ENCODE data around the gene AP5B1.
"Not testable (repeated sequence)": the region's sequence is repeated elsewhere in the genome, so short reads cannot be mapped to it uniquely, and the experiment has no call there.

Gene AP5B1

DNA sequence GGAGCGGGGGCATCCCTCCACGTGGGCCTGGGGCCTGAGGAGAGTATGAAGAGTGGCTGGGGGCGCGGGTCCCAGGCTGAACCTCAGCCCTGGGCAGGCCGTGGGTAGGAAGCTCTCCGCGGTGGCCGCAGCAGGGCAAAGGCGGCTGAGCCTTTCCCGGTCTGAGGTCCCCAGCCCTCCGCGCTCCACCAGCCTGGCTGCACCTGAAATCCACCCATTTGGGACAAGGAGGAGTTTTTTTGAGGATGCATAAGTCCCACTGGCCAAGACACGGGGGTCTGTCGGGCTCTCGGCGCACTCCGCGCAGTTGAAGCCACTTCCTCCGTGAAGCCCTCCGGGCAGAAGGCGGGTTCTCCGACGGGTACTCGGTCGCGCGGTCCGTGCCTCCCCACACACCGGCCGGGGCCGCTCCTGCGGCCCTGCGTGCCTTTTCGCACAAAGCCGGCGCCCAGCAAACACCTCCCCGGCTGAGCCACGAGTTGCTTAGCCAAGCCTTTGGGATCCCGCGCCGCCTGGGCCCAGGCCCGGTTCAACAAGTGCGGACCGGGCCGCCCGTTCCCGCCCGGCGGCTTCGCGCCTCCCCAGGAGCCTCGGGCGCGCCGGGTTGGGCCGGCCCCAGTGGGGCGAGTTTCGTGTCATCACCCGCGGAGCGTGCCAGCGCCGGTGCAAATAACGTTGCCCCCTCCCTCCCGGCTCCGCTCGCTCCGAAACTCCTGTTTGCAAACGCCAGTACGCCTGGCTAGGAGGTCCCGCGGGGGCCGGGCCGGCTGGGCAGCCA, 5.4 kb upstream of the AP5B1 start:
- DNase-seq (ENCODE audit: low spot score) = no peak

DNA sequence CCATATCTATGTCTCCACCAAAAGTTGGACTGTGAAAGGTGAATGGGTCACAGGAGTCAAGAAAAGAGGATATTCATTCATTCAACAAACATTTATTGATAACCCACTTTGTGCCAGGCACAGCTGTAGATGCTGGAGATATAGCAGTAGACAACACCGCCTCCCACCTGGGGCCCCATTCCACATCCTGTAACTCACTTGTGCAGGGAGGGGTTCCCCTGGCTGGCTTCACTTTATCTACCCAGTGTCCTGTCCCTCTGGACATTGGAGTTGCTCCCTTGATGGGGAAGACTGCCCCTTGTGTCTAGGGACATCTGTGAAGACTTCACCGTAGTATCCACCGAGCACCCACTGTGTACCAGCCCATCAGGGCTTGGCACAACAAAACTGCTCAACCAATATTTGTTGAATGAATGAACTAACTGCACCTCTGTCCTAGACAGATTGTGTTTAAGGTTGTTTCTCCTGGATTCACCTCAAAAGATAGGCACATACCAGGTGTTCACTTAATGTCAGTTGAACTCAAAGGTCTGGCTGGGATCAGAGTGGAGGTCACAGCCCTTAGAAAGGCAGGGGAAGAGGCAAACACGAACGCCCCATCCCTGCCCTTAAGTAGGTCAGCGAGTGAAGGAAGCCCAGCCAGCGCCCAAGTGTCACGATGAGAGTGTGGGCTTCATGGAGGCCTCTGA, 4.7 kb upstream of the AP5B1 start:
- DNase-seq (ENCODE audit: low spot score) = no peak

DNA sequence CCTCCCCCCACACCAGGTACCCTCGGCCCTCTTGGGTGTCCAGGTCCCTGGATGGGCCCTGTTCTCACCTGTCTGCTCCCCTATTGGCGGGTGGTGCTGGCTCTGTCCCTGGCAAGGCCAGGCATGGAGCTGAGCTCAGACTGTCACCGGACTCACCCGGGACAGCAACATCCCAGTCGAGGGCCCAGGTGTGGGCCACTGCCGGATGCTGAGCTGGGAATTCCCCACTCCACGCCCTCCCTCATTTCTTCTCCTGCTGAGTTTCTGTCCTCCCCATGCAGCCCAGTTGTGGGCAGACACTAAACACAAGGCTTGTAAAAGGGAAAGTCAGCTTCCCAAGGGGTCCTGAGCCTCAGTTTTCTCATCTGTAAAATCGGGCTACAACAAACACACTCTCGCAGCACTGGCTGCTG, 2.0 kb upstream of the AP5B1 start:
- DNase-seq (ENCODE audit: low spot score) = no peak

DNA sequence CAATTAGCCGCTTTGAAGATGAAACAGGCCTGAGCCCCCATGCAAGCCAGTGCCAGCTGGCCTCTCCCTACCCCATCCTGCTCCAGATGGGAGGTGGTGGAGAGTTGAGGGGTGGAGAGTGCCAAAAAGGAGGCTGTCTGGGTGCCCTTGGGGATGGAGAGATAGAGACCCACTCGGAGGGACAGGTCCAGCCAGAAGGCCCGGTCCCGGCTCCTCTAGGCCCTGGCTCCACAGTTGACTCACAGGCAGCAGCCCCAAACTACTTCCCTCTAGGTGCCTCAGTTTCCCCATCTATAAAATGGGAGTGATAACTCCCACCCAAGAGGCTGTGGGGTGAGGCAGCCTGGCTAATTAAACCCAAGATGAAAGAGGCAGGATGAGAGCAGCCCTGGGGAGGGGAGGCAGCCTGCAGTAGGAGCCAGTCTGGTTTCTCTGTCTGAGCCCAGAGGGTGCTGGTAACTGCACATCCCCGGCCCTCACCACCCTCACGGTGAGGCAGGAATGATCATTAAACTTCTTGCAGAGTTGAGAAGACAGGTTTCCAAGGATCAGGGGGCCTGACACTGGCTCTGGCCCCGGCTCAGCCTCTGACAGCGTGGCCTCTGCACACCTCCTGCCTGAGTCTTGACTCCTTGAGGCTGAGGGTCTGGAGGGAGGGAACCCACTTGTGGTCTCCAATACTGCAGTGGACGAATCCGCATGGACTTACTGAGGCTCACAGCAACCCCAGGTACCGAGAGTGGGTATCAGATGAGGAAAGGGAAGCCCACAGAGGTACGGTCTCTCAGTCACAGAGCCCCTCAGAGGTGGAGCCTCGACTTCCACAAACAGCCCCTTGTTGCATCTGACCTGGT, 1.4 kb upstream of the AP5B1 start:
- DNase-seq (ENCODE audit: low spot score) = no peak

DNA sequence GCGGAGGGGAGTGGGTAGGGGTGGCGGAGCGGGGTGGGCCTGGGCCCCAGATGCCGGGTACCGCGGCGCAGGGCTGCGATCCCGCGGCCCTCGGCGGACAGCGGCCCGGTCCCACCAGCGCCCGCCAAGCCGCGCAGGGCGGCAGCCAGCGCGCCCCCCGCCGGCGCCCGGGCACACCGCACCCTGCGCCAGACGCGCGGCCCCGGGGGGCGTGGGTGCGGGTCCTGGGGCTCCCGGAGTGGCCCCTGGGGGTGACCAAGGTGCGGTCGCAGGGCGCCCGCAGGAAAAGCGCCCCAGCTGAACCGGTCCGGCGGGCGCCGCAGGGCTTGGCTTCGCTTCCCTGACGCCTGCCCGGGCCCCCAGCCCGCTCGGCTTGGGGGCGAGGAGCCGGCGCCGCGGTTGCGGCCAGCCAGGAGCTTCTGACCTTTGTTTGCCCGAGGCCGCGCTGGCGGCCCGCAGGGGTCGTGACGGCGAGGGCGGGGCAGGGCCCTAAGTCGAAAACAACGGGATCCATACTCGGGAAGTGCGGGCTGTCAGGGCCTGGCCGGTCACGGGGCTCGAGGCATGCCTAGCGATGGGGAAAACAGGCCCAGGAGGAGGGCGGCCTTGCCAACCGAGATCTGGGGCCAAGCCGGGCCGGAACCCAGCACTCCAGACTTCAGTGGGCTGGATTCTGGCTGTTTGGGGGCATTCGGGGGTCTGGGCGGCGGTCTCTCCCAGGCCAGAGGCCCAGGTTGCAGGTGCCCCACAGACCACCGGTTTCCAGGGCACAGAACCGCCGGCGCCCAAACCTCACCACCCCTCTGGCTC, 581 bp upstream of the AP5B1 start:
- DNase-seq (ENCODE audit: low spot score) = peak; percentile 86

DNA sequence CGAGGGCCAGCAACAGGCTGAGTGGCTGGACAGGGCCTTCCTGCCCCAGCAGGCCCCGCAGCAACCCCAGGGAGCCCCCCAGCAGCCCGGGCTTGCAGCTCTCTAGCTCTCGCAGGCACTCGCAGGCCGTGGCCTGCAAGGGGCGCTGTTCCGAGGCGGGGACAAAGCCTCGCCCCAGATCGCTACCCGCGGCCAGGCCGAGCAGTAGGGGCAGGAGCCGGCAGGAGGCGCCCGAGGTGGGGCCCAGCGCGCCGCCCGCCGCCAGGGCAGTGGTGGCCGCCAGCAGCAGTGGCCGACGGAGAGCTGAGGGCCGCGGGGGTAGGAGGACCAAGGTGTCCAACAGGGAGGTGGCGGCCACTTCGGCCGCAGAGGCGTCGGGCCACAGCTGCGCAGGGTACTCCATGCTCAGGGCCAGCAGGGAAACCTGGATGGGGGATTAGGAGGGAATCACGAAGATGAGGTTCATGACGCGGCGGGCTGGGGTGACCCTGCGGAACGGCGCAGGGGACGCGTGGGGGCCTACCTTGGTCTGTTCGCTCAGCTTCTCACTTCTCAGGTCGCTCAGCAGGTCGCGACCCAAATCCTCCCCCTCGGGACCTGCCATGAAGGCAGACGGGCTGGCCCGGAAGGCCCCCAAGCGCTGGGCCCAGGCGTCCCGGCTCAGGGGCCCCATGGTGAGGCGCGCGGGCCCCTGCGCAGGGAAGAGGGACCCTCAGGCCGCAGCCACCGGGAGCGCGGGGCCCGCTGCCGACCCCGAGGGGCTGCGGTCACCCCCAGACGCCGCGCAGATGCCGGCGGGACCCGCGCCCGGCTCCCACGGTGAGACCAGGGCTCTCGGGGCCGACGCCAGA, 632 bp downstream of the AP5B1 start:
- peak; percentile 86 for DNase-seq (ENCODE audit: low spot score)

DNA sequence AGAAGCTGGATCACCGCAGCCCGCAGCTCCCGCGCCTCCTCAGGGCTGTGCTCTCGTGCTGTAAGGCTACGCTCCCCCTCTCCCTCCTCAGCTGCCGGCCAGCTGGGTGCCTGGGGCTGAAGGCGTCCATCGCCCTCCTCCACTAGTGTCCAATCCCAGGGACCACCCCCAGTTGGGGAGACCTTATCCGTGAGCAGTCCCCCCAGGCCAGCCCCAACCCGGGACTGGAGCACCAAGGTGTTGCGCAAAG, 1.2 kb downstream of the AP5B1 start:
- DNase-seq (ENCODE audit: low spot score) = no peak

DNA sequence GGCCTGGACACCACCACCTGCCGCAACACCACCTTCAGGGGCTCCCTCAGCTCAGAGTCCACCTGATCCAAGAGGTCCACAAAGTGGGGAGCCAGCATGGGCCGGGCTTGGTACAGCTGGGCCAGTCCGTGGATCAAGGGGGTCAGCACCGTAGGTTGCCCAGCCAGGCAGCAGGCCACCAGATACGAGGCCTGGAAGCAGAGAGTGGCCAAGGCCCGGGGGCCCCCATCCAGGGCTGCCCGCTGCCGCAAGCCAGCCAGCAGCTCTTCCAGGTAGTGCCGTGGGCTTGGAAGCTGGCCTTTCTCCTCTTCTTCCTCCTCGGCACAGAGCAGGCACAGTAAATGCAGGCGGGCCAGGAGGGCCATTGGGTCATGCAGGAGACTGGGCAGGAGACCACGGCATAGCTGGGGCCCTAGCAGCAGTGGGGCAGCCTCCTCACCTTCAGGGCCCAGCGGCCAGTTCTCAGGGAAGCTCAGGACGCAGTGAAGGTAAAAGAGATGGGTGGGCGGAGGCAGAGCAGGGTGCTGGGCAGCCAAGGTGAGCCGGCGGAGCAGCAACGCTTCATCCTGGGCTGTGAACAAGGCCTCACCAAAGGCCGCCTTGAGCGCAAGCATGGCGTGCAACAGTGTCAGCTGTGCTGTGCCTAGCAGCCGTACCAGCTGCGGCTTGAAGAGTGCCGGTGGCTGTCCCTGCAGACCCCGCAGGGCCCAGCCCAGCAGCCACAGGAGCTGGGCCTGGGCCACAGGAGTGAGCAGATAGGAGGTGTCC, 1.7 kb downstream of the AP5B1 start:
- no peak for DNase-seq (ENCODE audit: low spot score)

DNA sequence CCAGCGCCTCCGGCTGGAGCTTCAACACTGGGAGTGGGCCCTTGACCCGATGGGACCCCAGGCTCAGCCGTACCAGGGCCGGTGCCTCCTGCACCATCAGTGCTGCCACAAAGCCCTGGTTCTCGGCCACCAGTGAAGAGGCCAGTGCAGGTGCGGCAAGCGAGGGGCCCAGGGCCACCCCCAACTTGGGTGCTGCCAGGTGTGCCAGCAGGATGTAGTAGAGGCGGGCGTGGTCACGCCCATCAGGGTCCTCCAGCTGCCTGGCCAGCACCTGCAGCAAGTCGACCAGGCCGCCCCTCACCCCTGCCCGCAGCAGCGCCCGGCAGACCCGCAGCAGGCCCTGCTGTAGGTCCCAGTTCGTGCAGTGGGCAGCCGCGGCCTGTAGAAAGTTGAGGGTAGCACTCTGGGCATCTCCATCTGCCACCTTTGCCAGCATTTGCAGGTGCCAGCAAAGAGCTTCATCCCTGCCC, 2.3 kb downstream of the AP5B1 start:
- no peak for DNase-seq (ENCODE audit: low spot score)

DNA sequence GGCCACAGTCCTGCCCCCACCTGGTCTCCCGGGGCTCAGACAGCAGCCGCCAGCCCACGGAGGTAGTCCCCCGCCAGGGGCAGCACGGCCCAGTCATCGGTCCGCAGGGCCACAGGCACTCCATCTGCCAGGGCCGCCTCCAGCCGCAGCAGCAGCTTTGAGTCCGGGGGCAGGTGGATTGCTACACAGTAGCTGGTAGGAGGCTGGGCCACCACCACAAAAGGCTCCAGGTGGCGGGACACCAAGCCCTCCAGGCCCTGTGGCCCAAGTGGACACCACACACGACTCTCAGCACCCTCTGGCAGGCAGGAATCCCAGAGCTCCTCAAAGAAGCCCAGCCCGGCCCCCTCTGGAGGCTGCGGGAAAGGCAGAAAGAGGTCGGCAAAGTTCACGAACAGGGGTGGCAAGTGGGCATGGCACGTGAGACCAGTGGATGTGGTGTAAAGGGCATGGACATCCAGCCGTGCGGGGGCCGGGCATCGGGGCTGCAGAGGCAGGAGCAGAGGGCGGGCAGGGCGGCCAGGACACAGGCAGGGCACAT, 2.9 kb downstream of the AP5B1 start:
- DNase-seq (ENCODE audit: low spot score) = no peak

DNA sequence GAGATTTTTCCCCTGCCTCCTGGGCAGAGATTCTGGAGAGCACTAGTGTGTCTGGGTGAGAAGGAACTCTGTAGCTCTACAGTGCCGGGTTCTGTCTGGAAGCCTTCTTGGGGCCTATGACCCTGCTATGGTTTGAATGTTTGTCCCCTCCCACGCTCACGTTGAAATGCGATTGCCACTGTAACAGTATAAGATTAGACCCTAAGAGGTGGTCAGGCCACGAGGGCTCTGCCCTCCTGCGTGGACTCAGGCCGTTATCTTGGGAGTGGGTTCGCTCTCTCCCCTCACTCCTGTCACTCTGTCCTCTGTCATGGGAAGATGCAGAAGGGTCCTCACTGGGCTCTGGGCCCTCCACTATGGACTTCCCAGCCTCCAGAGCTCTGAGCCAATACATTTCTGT, 3.5 kb downstream of the AP5B1 start:
- DNase-seq (ENCODE audit: low spot score) = no peak

DNA sequence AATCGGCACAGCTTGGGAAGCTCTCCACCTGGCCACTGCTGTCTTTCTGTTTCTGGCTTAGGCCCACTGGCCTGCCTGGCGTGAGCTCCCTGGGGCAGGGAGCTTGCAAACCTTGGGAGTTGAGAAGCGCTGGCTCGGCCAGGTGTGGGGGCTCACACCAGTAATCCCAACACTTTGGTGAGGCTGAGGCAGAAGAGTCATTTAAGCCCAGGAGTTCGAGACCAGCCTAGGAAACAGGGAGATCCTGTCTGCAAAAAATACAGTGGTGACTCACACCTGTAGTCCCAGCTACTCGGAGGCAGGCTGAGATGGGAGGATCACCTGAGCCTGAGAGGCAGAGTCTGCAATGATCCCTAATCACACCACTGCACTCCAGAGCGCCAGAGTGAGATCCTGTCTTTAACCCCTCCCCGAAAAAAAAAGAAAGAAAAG, 4.0 kb downstream of the AP5B1 start:
- no peak for DNase-seq (ENCODE audit: low spot score)

DNA sequence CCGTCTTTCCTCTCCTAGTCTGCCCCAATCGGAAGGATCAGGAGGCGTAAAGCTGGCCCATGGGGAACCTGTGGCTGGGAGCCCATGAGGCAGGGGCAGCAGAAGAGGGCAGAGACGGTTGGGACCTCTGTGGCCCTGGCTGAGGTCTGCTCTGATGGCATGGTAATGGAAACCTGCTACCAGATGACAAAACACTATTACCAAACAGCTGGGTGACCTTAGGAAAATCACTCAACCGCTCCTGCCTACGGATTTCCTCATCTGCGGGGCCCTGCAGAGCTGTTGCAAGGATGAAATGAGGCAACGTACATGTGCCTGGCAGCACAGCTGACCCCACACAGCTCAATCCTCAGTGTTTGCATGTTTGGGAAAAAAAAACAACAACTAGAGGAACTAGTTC, 4.6 kb downstream of the AP5B1 start:
- DNase-seq (ENCODE audit: low spot score) = no peak

DNA sequence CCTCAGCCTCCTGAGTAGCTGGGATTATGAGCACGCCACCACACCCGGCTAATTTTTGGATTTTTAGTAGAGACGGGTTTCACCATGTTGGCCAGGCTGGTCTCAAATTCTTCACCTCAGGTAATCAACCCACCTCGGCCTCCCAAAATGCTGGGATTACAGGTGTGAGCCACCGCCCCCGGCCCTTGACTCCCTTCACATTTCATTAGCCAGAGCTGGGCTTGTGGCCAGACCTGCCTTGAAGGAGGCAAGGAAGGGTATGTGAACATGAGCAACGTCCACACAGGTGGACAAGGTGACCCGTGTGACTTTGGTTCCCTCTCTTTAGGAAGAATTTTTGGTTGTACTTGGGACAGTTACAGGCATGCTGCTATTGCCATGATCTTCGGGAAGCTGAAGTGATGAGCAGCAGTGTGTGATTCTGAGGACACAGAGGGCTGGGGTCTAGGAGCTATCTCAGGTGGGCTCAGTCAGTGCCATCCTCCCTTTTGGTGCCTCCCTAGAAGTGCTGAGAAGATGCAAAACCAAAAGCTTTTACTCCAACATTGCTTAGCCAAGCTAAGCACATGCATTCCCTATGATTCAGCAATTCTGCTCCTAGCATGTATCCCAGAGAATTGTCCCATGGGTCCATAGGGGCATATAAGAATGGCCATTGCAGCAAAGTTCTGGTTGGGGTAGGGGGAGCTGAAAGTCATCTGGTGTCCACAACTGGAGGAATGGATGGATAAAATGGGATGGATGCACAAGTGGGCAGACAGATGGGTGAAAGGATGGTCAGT, 6.1 kb downstream of the AP5B1 start:
- DNase-seq (ENCODE audit: low spot score) = no peak

DNA sequence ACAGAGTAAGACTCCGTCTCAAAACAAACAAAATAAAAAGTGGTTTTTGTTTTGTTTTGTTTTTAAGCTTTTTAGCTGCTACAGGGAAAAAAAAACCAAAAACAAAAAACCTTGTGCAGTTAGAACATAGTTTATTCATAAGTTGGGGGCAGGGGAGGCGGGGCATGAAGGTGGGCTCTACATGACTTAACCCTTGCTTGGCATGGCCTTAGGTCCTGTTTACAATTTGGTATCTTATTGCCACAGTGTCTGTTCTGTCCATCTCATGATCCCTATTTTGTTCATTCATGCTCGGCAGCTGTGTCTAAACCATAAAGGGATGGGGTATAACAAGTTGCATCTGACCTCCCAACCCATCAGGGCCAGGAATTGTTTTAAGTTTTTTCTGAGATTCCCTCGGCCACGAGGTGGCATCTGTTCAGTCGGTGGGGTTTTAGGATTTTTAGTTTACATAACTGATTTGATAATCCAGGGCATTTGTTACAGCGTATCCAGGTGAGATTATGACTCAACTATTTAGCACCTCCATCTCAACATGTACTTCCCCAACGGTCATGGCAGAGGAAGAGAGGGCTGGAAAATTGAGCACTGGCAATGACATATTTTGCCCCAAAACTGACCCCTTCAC, 6.9 kb downstream of the AP5B1 start:
- no peak for DNase-seq (ENCODE audit: low spot score)

DNA sequence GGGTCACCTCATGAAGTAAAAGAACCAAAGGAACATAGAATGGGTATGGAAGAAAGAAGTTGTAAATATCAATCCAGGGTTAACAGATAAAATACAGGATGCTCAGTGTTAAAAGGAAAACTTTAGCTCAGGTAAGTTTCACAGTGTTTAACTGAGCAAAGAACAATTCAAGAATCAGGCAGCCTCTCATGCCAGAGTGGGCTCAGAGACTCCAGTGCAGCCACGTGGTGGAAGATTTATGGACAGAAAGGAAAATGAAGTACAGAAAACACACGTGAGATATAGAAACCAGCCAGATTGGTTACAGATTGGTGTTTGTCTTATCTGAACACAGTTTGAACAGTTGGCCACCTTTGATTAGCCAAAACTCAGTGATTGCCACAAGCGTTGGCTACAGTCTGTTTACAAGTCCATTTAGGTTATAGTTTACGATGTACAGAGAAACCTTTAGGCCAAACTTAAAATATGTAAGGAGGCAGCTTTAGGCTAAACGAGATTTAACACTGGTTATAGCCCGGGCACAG, 9.1 kb downstream of the AP5B1 start:
- DNase-seq (ENCODE audit: low spot score) = no peak

DNA sequence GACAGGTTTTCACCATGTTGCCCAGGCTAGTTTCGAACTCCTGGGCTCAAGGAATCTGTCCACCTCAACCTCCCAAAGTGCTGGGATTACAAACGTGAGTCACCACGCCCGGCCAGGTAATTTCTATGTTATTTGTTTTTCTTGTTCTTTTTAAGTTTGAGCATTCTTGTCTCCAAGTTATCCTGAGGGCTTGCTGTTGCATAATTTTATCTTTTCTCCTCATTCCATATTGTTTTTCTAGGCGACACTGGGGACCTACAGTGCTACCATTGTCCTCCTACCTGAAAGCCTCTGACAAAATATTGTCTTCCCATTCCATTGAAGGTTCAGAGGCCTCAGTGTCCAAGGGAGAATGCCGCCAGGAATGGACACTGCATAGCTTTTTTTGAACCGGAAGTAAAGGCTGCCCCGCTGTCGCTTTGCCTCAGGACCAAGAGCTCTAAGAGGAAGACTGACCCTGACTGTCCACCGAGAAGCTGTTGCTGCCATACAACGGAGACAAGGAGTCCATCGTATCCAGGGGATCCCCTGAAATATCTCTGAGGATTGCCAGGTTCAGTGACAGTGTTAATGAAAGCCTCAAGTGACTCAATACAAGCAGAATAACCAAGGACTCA, 9.7 kb downstream of the AP5B1 start:
- no peak for DNase-seq (ENCODE audit: low spot score)

DNA sequence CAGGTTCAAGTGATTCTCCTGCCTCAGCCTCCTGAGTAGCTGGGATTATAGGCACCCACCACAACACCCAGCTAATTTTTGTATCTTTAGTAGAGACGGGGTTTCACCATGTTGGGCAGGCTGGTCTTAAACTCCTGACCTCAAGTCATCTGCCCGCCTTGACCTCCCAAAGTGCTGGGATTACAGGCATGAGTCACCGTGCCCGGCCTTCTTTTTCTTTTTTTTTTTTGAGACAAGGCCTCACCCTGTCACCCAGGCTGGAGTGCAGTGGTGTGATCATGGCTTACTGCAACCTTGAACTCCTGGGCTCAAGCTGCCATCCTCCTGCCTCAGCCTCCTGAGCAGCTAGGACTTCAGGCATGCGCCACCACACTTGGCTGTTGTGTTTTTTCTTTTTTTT, 13.0 kb downstream of the AP5B1 start:
- DNase-seq (ENCODE audit: low spot score) = not testable (repeated sequence)

Data from HuH-7.5 (cell line).